Measurements from ENCODE around the gene LRRC15. TPM values are rescaled to one million over a fixed set of nuclear protein-coding genes. Genes with fewer than 3 reads are reported as not detected.
A peak's percentile ranks its signal among the peaks of the same experiment; 100 is the strongest.

LRRC15 gene
- under 1 TPM; 0.31 to 0.59 TPM for total RNA-seq
- long read RNA-seq, result 0 reads

GRCh38 chr3:194369522-194370279 is at the start of gene LRRC15:
Gene LRRC15, minus strand, starts transcription at chr3:194369743. Its CDS starts 8,700 bp downstream, at chr3:194361043.
- intact Hi-C loops (cut with DNase I, micrococcal nuclease), result no loop called here
- DNase-seq, result peak in 1 of 2 donors; percentile 19
- ATAC-seq, result peak; percentile 55

DNA sequence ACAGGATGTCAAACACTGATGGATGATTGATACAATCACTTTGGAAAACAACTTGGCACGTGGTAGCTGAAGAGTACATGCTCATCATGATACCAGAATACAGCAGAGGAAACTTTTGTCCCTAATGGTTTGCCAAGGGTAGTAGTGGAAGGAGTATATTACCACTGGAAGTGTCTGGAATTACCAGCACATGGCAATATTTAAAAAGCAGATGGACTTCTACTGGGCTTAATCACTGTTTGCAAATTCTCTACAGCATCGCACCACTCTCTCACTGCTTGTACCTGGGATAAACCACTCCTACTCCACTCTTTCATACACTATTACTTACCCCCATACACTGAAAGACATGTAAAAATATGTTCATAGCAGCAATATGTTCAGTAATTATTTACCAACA is 49.1 kb upstream of the LRRC15 start:
- DNase-seq (no peak), ATAC-seq (no peak)
- intact Hi-C loops (cut with DNase I, micrococcal nuclease), result no loop called here

GRCh38 chr3:194407423-194407822 is 37.9 kb upstream of the LRRC15 start:
- DNase-seq (no peak), ATAC-seq (no peak)
- intact Hi-C loops (cut with DNase I, micrococcal nuclease), result loop anchor here in 1 of 2 donors (10.0 kb wide), 1 partner anchor 73 kb away; no protein-coding TSS in a partner anchor

DNA sequence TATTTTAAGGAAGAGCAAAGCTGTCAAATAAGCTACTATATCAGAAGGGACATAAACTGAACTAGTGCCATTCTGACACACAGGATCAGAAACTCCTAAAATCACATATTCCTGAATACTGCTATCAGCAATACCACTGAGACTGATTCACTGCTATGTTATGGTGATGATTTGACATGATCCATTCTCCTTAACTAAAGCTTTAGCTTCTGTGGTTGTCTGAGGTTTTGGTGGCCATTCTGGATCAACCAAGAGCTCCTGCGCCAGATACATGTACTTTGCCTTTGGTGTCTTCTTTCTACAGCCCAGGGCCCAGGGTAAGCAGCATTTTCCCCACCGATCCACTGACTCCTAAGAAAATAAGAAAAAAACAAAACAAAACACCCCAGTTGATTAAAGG is 36.2 kb upstream of the LRRC15 start:
- intact Hi-C loops (cut with DNase I, micrococcal nuclease), result loop anchor here (2.0 to 10.0 kb wide), 2 partner anchors 71 to 73 kb away; no protein-coding TSS in a partner anchor
- no peak for ATAC-seq
- no peak for DNase-seq

GRCh38 chr3:194404365-194405140 is 35.0 kb upstream of the LRRC15 start:
- peak in 1 of 2 donors; percentile 44 for DNase-seq
- intact Hi-C loops (cut with DNase I, micrococcal nuclease), result loop anchor here (2.0 to 10.0 kb wide), 2 partner anchors 70 to 72 kb away; no protein-coding TSS in a partner anchor

DNA sequence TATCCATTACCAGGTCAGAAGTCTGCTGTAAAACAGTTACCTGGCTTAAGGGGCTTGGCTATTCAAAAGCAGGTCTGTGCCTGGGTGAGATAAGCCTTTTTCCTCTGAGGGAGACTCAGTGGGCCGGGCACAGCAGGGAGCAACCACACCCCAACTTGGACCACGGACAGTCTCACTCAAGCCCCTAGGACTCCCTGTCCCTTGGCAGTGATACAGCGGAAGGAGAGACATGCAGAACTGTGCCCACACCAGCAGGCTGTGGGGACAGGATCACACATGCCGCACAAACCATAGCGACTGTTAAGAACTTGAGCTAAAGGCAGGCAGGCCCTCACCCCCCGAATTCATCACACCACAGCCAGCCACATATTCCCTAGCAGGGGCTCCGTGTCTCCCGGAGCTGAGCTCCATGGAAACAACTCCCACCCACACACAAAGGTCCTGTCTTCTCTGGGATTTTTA is 32.4 kb upstream of the LRRC15 start:
- ATAC-seq (no peak), DNase-seq (no peak)
- intact Hi-C loops (cut with DNase I, micrococcal nuclease), result loop anchor here in 1 of 2 donors (10.0 kb wide), 1 partner anchor 67 kb away; no protein-coding TSS in a partner anchor

More at GRCh38 chr3:194404365-194405140, 35.0 kb upstream of the LRRC15 start:
- ATAC-seq, result peak; percentile 89

GRCh38 chr3:194401346-194401745 is 31.8 kb upstream of the LRRC15 start:
- ATAC-seq (no peak), DNase-seq (no peak)
- intact Hi-C loops (cut with DNase I, micrococcal nuclease), result loop anchor here in 1 of 2 donors (10.0 kb wide), 1 partner anchor 67 kb away; no protein-coding TSS in a partner anchor

- DNase-seq, result no peak
- intact Hi-C loops (cut with DNase I, micrococcal nuclease), result loop anchor here in 1 of 2 donors (10.0 kb wide), 1 partner anchor 65 kb away; no protein-coding TSS in a partner anchor
- ATAC-seq, result no peak
Observed at GRCh38 chr3:194399874-194400411, 30.4 kb upstream of the LRRC15 start.

GRCh38 chr3:194399166-194399565 is 29.6 kb upstream of the LRRC15 start, which contains the start of gene GP5:
Gene GP5, minus strand, starts transcription at chr3:194399266. Its CDS starts 984 bp downstream, at chr3:194398282.
- DNase-seq (no peak), ATAC-seq (no peak)
- intact Hi-C loops (cut with DNase I, micrococcal nuclease), result no loop called here

GRCh38 chr3:194397757-194398312 is 28.3 kb upstream of the LRRC15 start:
- ATAC-seq (no peak), DNase-seq (no peak)
- intact Hi-C loops (cut with DNase I, micrococcal nuclease), result no loop called here

GRCh38 chr3:194396859-194397756 is 27.6 kb upstream of the LRRC15 start:
- no peak for DNase-seq
- ATAC-seq, result no peak
- intact Hi-C loops (cut with DNase I, micrococcal nuclease), result no loop called here

GRCh38 chr3:194396539-194396858 is 27.0 kb upstream of the LRRC15 start:
- no peak for ATAC-seq
- intact Hi-C loops (cut with DNase I, micrococcal nuclease), result no loop called here
- no peak for DNase-seq

DNA sequence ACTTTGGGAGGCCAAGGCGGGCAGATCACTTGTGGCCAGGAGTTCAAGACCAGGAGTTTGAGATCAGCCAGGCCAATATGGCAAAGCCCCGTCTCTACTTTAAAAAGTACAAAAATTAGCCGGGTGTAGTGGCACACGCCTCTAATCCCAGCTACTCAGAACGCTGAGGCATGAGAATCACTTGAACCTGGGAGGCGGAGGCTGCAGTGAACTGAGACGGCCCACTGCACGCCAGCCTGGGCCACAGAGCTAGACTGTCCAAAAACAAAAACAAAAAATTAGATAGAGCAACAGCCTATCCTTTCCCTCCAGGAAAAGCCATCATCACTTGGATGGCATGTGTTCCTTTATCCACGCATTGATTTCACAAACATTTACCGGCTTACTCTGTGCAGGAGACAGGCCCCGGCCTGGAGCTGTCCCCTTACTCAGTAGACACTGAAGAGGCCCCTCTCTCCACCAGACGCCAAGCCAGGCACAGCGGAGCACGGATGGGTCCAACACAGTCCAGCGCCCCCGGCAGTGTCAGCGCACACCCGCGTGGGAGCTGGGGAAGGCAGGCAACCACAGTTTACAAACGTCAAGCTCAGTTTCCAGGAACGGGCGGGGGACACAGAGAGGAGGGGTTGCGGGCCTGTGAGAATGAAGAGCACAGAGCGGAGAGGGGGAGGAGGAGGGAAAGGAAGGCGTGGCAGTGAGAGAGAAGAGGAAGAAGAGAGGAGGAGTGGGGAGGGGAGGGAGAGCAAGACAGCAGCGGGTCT is 26.4 kb upstream of the LRRC15 start:
- DNase-seq, result peak; percentile 35 to 67
- no peak for ATAC-seq
- intact Hi-C loops (cut with DNase I, micrococcal nuclease), result no loop called here

DNA sequence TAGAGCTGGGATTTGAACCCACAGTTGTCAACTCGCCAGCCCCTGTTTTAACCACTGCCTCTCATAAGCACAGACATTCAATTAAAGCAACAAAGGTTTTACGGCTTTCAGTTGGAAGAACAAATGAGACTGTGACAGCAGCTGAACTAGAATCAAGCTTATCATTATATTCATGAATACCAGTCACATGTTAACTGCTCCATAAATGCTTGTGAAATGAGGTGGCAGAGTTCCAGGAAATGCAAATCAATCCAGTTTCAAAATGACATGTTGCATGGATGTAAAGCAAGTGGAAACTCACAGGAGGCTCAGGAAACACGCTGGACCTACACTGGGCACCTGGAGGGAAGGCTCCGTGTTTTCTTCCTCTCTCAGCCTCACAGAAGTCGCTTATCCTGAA is 25.7 kb upstream of the LRRC15 start:
- ATAC-seq, result peak; percentile 87
- intact Hi-C loops (cut with DNase I, micrococcal nuclease), result no loop called here

GRCh38 chr3:194392576-194392975 is 23.0 kb upstream of the LRRC15 start:
- ATAC-seq (no peak), DNase-seq (no peak)
- intact Hi-C loops (cut with DNase I, micrococcal nuclease), result no loop called here

More for the DNA sequence above, 25.7 kb upstream of the LRRC15 start:
- peak; percentile 27 to 45 for DNase-seq

GRCh38 chr3:194390835-194391234 is 21.3 kb upstream of the LRRC15 start:
- intact Hi-C loops (cut with DNase I, micrococcal nuclease), result no loop called here
- no peak for ATAC-seq
- DNase-seq, result no peak

- peak; percentile 82 for ATAC-seq
- intact Hi-C loops (cut with DNase I, micrococcal nuclease), result no loop called here
- DNase-seq, result peak in 1 of 2 donors; percentile 22
Observed at GRCh38 chr3:194389269-194389668, 19.7 kb upstream of the LRRC15 start.

Measured in left colon (tissue), 2 donors.